Astrocyte (in vitro differentiated cells and primary cell): ENCODE data around the gene GPR21.

Experiments
- CTCF ChIP-seq: IDR thresholded peaks from 2 replicates; pipeline ENCODE4 v1.5.1; 2011; ENCODE audit warnings: low read depth, mild to moderate bottlenecking, inconsistent platforms, low read length, moderate library complexity; ENCODE audit not compliant: insufficient read depth
- EZH2 ChIP-seq: IDR thresholded peaks from 2 replicates; pipeline ENCODE4 v1.6.1; 2012; ENCODE audit warnings: mild to moderate bottlenecking, low read length, inconsistent platforms; ENCODE audit not compliant: insufficient read depth

- no peak for TF ChIP-seq CTCF
- TF ChIP-seq EZH2 = no peak
Observed at GRCh38 chr9:123072407-123072995, 39.0 kb downstream of the GPR21 start.
